GM21576 (cell line): ENCODE results near the gene CYGB.
"Not testable (repeated sequence)": the region's sequence is repeated elsewhere in the genome, so short reads cannot be mapped to it uniquely, and the experiment has no call there.

Experiments
- ATAC-seq: cut with Tn5 transposase; IDR thresholded peaks from one replicate; pipeline ENCODE4 v1.9.1; 2021; ENCODE audit warnings: mild to moderate bottlenecking, moderate library complexity; ENCODE audit not compliant: unreplicated experiment

The CYGB gene

GRCh38 chr17:76524598-76525512 is 12.7 kb downstream of the CYGB start:
- ATAC-seq: no peak

- no peak for ATAC-seq
Measured at GRCh38 chr17:76523084-76524037, 14.1 kb downstream of the CYGB start.

- not testable (repeated sequence) for ATAC-seq
Measured at GRCh38 chr17:76521683-76522082, 15.8 kb downstream of the CYGB start.

- no peak for ATAC-seq
Measured at GRCh38 chr17:76521262-76521661, 16.2 kb downstream of the CYGB start.

GRCh38 chr17:76519048-76519966 is 18.2 kb downstream of the CYGB start:
- ATAC-seq: no peak

- no peak for ATAC-seq
Measured at GRCh38 chr17:76517638-76518038, 19.9 kb downstream of the CYGB start.

GRCh38 chr17:76515274-76515949 is 22.1 kb downstream of the CYGB start:
- peak; percentile 49 for ATAC-seq

- not testable (repeated sequence) for ATAC-seq
Measured at GRCh38 chr17:76514355-76514754, 23.2 kb downstream of the CYGB start.

GRCh38 chr17:76513306-76513692 is 24.2 kb downstream of the CYGB start:
- ATAC-seq: no peak

- ATAC-seq: no peak
Measured at GRCh38 chr17:76512366-76513305, 24.9 kb downstream of the CYGB start.

GRCh38 chr17:76511668-76512365 is 25.7 kb downstream of the CYGB start:
- no peak for ATAC-seq

GRCh38 chr17:76510831-76511244 is 26.7 kb downstream of the CYGB start:
- ATAC-seq: no peak

- ATAC-seq: not testable (repeated sequence)
Measured at GRCh38 chr17:76508472-76509063, 28.9 kb downstream of the CYGB start.

GRCh38 chr17:76506408-76507345 is 30.8 kb downstream of the CYGB start:
- ATAC-seq: peak; percentile 50

GRCh38 chr17:76504117-76504516 is 33.4 kb downstream of the CYGB start:
- no peak for ATAC-seq

GRCh38 chr17:76502341-76503211 is 34.9 kb downstream of the CYGB start:
- ATAC-seq: no peak
